HG03520 (cell line): ENCODE measurements around the gene KIAA1755.

Experiments used
- ATAC-seq: cut with Tn5 transposase; IDR thresholded peaks from one replicate; pipeline ENCODE4 v1.9.1; 2021; ENCODE audit warnings: mild to moderate bottlenecking, moderate library complexity; ENCODE audit not compliant: unreplicated experiment

The KIAA1755 gene

GRCh38 chr20:38208088-38208487, 52.4 kb downstream of the KIAA1755 start:
- no peak for ATAC-seq

- no peak for ATAC-seq
Observed at GRCh38 chr20:38207621-38208020, 52.9 kb downstream of the KIAA1755 start.

GRCh38 chr20:38205001-38205400, 55.5 kb downstream of the KIAA1755 start:
- ATAC-seq = no peak

- ATAC-seq = no peak
Observed at GRCh38 chr20:38203981-38204357, 56.6 kb downstream of the KIAA1755 start.

GRCh38 chr20:38203337-38203980, 57.1 kb downstream of the KIAA1755 start:
- no peak for ATAC-seq

GRCh38 chr20:38202982-38203293, 57.6 kb downstream of the KIAA1755 start:
- ATAC-seq = no peak

- no peak for ATAC-seq
Observed at GRCh38 chr20:38202153-38202981, 58.2 kb downstream of the KIAA1755 start.

GRCh38 chr20:38201356-38201755, 59.2 kb downstream of the KIAA1755 start:
- no peak for ATAC-seq

GRCh38 chr20:38200646-38201045, 59.9 kb downstream of the KIAA1755 start:
- no peak for ATAC-seq

GRCh38 chr20:38199501-38200390, 60.8 kb downstream of the KIAA1755 start:
- no peak for ATAC-seq

- ATAC-seq = no peak
Observed at GRCh38 chr20:38198238-38198861, 62.2 kb downstream of the KIAA1755 start.

- no peak for ATAC-seq
Observed at GRCh38 chr20:38197619-38198018, 62.9 kb downstream of the KIAA1755 start.

GRCh38 chr20:38197217-38197616, 63.3 kb downstream of the KIAA1755 start:
- no peak for ATAC-seq

GRCh38 chr20:38196592-38196991, 63.9 kb downstream of the KIAA1755 start:
- no peak for ATAC-seq

- no peak for ATAC-seq
Observed at GRCh38 chr20:38196076-38196475, 64.5 kb downstream of the KIAA1755 start.

- ATAC-seq = no peak
Observed at GRCh38 chr20:38195521-38195920, 65.0 kb downstream of the KIAA1755 start.

- no peak for ATAC-seq
Observed at GRCh38 chr20:38194971-38195504, 65.5 kb downstream of the KIAA1755 start.

GRCh38 chr20:38193586-38194105, 66.9 kb downstream of the KIAA1755 start:
- ATAC-seq = no peak

GRCh38 chr20:38192323-38192885, 68.1 kb downstream of the KIAA1755 start:
- no peak for ATAC-seq

- ATAC-seq = no peak
Observed at GRCh38 chr20:38191654-38192053, 68.9 kb downstream of the KIAA1755 start.
